SK-N-MC (cell line): Measurements from ENCODE around the gene SLC35F4.

Source experiments
- EZH2 ChIP-seq: fragments of 200-600 bp; sonication (generic); IDR thresholded peaks from one replicate; pipeline ENCODE4 v1.6.1; 2017; ENCODE audit warnings: antibody characterized with exemption
- FOXP2 ChIP-seq: optimal IDR thresholded peaks from 2 replicates; pipeline ENCODE3; 2011; ENCODE audit warnings: mild to moderate bottlenecking, moderate library complexity; ENCODE audit not compliant: insufficient read depth; ENCODE audit errors: extremely low read length, control extremely low read depth
- POLR2AphosphoS5 ChIP-seq: IDR thresholded peaks from 2 replicates; pipeline ENCODE4 v1.6.1; 2012; ENCODE audit warnings: mild to moderate bottlenecking, low read depth, low read length, borderline replicate concordance

DNA sequence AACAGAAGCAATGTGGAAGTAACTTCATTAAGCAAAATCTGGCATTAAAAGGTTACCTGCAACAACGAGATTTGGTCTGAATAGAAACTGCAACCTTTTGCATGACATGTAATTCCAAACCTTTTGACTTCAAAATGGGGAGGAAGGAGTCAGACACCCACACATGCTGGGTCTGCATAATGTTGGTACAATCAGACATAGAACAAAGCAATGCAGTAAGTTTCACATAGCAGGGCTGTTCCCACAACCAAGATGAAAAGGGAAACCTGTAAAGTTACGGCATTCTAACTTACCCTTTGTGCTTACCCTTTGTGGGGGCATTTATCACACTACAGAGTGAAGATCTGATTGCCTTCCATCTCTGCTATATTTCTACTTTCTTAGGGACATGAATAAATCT lies 10.1 kb upstream of the SLC35F4 start:
- TF ChIP-seq POLR2AphosphoS5 (no peak), EZH2 (no peak), FOXP2 (no peak)
